Liver (tissue), 3 donors: ENCODE data around the gene APOBEC3B.

Experiments used
- GABPA ChIP-seq, 2 donors: IDR thresholded peaks in 1 of 2; conservative IDR thresholded peaks in 1 of 2; 2 replicates each; pipeline ENCODE4 v1.6.1; 2016; ENCODE audit warnings: antibody characterized with exemption in 2 of 2, mild to moderate bottlenecking in 1 of 2, moderate library complexity in 1 of 2
- JUND ChIP-seq, 2 donors: IDR thresholded peaks; 2 replicates each; pipeline ENCODE4 v1.6.1; 2016; ENCODE audit warnings: antibody characterized with exemption in 2 of 2
- MAX ChIP-seq: IDR thresholded peaks from 2 replicates; pipeline ENCODE4 v1.6.1; 2016; ENCODE audit warnings: antibody characterized with exemption
- RAD21 ChIP-seq, 2 donors: IDR thresholded peaks; 2 replicates each; pipeline ENCODE4 v1.6.1; 2016; ENCODE audit warnings: antibody characterized with exemption in 2 of 2, mild to moderate bottlenecking in 2 of 2
- REST ChIP-seq: IDR thresholded peaks from 2 replicates; pipeline ENCODE4 v1.6.1; 2016; ENCODE audit warnings: antibody characterized with exemption, mild to moderate bottlenecking
- SP1 ChIP-seq: IDR thresholded peaks from 2 replicates; pipeline ENCODE4 v1.6.1; 2018; ENCODE audit warnings: antibody characterized with exemption, mild to moderate bottlenecking
- YY1 ChIP-seq: IDR thresholded peaks from 2 replicates; pipeline ENCODE4 v1.6.1; 2016; ENCODE audit warnings: antibody characterized with exemption, mild to moderate bottlenecking
- TF ChIP-seq, protein P1 (sequence below): fragments of 150-350 bp; IDR thresholded peaks from 2 replicates; pipeline ENCODE4 v1.5.1; 2017; ENCODE audit warnings: improper control_type of control experiment, low read depth, low read length; ENCODE audit not compliant: missing input control
- donor health status: healthy.
- donor health status: healthy.

DNA sequence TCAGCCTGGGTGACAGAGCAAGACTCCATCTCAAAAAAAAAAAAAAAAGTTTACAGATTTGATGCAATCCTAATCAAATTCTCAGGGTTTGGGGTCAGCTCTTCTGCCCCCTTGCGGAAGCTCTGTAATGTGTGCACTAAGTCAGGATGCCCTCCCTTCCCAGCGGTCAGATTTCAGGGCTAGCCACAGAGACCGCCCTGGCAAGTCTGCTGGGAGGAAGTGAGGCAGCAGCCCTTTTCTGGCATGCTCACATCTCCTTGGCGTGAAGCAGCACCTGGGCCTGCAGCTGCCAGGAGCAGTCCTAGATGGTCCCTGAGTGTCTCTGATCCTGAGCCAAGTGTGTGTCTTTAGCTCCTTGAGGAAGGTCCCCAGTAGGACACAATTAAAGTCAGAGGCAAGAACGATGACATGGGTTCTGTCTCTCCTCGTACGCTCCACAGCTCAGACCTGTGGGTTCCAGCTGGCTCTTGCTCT is 21.1 kb downstream of the APOBEC3B start:
- TF ChIP-seq GABPA (IDR thresholded peaks at IDR 0.05 in 1 of 2, conservative IDR thresholded peaks at IDR 0.05 in 1 of 2) (no peak), YY1 (no peak), MAX (no peak), JUND (IDR thresholded peaks at IDR 0.05) (no peak), RAD21 (IDR thresholded peaks at IDR 0.05) (peak; percentile 81 to 88), REST (no peak), SP1 (no peak)
- TF ChIP-seq, protein P1, sequence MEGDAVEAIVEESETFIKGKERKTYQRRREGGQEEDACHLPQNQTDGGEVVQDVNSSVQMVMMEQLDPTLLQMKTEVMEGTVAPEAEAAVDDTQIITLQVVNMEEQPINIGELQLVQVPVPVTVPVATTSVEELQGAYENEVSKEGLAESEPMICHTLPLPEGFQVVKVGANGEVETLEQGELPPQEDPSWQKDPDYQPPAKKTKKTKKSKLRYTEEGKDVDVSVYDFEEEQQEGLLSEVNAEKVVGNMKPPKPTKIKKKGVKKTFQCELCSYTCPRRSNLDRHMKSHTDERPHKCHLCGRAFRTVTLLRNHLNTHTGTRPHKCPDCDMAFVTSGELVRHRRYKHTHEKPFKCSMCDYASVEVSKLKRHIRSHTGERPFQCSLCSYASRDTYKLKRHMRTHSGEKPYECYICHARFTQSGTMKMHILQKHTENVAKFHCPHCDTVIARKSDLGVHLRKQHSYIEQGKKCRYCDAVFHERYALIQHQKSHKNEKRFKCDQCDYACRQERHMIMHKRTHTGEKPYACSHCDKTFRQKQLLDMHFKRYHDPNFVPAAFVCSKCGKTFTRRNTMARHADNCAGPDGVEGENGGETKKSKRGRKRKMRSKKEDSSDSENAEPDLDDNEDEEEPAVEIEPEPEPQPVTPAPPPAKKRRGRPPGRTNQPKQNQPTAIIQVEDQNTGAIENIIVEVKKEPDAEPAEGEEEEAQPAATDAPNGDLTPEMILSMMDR = peak; percentile 69
